ENCODE results near the gene VAV2.
"Not testable (repeated sequence)": the region's sequence is repeated elsewhere in the genome, so short reads cannot be mapped to it uniquely, and the experiment has no call there.

Gene VAV2

DNA sequence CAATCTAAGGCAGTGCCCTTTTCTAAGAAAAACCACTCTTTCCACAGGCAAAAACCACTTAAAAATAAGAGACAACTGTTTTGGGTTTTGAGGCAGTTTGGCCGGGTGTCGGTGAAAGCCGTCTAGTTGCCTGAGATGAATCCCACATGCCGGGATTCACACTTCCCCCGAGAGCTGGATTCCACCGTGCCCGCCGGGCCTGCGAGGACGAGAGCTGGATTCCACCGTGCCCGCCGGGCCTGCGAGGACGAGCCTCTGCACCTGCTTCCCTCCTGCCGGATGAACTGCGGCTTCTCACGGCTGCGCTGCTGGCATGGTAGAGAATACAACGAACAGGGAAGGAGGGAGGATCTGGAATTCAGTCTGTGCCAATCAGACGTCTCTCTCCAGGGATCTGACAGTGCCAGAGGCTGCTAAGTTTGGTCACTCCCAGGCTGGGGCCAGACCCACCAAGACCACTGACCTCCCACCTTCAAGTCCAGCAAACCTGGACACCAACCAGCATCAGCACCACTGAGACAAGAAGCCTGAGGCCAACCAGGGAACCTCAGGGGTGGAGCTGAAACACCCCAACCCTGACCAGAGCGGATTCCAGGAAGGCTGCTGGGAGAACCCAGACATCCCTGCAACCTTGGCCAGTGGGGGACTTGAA, 23.0 kb downstream of the VAV2 start:
- DNase-seq: no peak

DNA sequence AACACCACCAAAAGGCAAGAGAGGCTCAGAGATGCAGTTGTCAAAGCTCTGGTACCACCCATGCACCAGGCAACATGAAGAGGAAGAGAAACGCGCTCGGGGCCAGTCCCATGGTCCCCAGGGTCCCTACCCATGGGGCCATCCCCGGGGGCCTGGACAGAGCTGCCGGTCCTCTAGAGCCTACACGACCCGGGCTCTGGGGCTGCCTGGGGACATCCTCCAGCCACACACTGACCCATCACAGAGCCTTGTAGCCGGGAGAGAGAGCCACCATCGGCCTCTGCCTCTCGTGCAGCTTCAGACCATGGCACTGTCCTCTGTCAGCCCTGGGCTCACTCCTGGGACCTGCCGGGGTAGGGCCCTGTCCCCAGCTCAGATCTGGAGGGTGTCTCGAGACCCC, 23.7 kb downstream of the VAV2 start:
- DNase-seq: no peak

DNA sequence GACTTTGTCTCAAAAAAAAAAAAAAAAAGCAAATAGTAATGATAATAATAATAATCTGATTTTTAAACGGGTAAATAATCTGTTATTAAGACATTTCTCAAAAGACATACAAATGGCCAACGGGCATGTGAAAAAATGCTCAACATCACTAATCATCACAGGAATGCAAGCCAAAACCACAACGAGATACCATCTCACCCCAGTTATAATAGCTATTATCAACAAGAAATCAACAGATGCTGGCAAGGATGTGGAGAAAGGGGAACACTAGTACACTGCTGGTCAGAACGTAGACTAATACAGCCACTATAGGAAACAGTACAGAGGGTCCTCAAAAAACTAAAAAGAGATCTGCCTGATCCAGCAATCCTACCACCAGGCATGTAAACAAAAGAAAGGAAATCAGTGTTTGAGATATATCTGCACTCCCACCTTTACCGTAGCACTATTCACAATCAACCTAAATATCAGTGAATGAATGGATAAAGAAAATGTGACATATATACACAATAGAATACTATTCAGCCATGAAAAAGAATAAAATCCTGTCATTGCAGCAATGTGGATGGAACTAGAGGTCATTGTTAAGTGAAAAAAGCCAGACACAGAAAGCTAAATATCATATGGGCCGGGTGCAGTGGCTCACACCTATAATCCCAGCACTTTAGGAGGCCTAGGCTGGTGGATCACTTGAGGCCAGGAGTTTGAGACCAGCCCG, 24.9 kb downstream of the VAV2 start:
- no peak for DNase-seq

DNA sequence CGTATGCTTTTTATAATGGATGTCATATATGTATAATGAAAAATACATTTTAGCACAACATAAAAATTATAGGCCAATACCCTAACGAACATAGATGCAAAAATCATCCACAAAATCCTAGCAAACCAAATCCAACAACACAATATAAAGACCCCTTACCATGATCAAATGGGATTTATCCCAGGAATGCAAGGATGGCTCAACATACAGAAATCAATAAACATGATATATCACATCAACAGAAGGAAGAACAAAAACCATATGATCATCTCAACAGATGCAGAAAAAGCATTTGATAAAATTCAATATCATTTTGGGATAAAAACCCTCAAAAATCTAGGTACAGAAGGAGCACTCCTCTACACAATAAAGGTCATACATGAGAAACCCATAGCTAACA, 27.7 kb downstream of the VAV2 start:
- no peak for DNase-seq

DNA sequence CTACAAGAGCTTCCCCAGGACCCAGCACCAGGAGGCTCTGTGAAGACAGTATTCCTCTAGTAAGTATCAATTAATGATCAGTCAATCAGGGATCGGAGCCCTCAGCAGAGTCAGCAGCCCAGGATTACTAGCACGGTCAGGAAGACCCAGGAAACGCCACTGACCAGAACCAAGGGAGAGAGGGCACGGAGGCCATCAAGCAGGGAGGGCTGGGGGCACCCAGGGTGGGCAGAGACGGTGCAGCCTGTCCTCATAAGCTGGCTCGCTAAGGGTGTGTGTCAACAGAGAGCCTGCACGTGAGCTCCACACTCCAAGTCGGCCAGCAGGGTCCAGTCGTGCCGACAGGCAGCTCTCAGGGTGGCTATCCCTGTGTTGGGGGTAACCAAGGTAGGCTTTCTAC, 29.0 kb downstream of the VAV2 start:
- DNase-seq: no peak

DNA sequence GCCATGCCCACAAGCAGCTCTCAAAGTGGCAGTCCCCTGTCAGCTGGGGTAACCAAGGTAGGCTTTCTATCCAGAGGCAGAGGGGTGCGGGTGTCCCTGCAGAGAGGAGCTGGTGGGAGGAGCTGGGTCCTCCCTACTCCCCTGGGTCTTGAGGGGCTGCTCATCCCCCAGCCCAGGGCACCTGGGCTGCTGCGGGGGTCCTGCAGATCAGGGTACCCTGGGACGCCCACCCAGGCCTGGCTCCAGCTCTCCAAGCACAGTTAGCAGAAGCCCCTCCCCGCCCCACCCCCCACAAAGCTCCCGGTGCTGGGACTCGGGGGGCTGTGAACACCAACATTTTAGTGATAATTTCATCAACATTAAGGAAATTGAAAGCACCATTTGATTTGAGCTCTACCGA, 29.8 kb downstream of the VAV2 start:
- no peak for DNase-seq

DNA sequence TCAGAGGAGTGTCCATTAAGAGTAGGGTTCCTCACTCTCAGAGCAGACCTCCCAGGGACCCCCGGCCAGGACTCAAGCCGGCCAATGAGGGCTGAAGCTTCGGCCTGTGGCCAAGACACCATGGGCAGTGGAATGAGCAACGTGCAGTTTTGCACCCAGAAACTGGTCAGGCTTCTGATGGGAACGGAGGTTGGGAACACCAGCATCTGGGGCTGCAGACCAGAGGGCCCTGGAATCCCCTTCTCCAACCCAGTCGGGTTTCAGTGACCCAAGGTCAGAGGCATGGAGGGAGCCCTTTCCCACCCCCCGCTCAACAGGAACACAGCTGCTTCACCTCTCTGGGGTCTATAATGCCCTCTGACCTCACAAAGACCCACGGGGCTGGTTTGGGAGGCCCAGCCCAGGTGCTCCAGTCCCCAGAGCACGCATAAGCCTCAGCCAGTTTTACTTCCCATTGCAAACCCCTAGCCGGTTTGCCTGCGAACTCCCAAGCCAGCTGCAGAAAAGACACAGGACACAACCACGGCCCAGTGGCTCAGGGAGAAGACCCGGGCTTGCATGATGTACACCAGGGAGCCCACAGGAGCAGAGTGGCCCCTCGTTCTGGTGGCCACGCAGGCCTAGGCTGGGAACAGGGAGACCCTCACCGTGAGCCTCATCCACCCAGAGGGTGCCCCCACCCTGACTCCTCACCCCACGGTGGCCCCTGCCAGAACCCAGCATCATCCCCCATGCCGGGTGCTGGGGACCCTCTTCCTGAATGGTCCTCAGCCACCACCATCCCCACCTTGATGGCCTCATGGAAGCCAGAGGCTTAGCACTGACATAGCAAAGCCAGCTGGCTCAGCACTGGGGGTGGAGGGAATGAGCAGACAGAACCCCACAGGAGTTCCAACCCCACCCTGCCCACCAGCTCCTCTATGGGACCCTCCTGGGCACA, 30.6 kb downstream of the VAV2 start:
- DNase-seq: no peak

DNA sequence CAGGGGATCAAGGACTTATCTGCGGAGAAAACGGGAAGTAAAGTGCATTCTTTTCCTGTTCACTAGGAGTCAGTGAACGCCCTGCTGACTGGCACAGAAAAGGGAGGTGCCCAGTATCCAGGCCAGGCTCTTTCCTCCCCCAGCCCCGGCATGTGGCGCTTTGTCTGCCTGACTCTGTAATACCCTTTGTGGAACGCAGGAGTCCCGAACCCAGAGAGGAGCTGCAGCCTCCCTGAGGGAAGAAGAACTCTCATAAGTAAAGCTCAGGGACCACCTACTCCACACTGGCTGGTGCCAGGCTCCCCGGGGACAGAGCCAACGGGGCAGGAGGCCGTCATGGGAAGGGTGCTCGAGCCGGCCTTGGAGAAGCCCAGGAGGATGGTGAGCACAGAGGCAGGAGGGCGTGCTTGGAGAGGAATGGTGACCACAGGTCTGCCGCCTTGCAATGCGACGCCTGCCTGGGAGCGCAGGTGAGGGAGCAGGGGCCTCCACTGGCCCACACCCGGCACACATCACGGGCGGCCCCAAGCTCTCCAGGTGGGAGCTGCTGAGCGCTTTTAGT, 31.5 kb downstream of the VAV2 start:
- peak; percentile 65 to 71 for DNase-seq

DNA sequence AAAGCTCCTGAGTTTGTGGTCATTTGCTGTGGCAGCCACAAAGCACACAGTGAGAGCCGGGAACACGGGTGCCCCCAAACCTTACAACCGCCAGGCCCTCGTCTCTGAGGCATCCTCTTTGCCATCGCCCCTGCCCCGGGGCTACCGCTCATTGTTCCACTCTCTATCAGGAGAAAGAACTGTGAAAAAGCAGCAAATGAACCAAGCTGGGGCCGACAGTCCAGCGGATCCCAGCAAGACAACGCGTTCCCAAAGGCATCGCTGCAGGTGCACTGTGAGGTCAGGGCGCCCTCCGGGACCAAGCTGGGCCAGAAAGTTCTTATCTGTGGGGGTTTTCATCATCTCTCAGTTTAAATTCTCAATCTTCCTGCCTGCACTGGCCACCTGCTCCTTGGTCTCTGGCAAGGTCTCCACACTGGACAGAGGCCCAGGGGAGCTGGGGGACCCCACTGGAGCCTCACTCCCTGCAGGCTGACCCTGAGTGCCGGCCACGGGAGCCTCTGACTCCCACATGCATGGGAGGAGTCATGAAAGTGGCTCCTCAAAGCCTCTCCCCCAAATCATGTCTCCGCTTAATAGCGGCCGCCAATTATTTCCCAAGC, 32.1 kb downstream of the VAV2 start:
- no peak for DNase-seq

DNA sequence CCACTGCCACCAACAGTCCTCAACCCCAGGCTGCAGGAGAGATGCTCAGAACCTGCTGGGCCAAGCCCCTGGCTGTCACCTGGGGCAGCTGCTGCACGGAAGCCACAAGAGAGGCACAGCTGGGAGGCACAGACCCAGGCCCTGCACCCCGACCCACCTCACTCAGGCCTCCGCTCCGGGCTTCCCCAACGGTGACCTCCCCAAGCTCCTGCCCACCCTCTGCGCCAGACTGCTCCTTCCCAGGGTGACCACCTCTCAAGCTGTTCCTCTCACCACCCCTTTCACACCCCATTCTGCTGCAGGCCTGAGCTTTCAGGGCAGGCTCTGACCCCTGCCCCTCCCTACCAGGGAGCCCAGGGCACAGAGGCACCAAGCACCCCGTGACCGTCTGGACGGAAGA, 33.0 kb downstream of the VAV2 start:
- DNase-seq: no peak

DNA sequence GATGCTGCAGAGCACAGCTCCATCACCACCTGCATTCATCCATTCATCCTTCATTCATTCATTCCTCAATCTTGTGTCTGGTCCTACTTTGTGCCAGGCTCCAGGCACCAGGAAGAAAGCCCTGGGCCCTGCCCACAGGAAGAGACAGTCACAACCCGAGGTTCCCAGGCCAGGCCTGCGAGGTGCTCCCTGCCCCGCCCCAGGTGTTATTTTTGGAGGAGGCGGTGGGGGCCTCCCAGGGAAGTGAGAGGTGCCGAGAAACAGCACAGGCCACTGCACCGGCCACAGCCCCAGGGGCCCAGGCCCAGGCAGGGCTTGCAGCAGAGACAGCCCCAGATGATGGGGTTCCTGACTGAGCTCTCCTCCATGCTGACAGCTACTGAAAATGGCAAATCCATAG, 33.4 kb downstream of the VAV2 start:
- no peak for DNase-seq

DNA sequence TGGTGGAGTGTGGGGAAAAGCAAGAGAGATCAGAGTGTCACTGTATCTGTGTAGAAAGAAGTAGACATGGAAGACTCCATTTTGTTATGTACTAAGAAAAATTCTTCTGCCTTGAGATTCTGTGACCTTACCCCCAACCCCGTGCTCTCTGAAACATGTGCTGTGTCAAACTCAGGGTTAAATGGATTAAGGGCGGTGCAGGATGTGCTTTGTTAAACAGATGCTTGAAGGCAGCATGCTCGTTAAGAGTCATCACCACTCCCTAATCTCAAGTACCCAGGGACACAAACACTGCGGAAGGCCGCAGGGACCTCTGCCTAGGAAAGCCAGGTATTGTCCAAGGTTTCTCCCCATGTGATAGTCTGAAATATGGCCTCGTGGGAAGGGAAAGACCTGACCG, 34.4 kb downstream of the VAV2 start:
- DNase-seq: not testable (repeated sequence)

DNA sequence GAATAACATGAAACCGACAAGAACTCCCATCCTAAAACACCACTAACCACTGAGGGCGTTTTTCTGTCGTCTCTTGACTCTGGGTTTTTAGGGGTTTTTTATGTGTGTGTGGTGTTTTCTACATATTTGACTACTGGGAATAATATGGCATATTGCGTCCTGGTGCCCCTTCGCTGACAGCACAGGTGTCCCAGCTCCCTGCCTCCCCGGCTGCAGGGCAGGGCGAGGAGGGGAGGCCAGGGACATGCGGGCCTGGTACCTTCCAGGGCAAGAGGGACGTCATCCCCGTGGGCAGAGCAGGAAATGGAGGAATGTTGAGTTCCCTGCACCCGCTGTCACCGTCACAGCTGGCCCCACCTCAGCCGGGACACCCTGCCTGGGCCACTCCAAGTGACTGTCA, 34.8 kb downstream of the VAV2 start:
- peak in 1 of 2 donors; percentile 3 for DNase-seq

DNA sequence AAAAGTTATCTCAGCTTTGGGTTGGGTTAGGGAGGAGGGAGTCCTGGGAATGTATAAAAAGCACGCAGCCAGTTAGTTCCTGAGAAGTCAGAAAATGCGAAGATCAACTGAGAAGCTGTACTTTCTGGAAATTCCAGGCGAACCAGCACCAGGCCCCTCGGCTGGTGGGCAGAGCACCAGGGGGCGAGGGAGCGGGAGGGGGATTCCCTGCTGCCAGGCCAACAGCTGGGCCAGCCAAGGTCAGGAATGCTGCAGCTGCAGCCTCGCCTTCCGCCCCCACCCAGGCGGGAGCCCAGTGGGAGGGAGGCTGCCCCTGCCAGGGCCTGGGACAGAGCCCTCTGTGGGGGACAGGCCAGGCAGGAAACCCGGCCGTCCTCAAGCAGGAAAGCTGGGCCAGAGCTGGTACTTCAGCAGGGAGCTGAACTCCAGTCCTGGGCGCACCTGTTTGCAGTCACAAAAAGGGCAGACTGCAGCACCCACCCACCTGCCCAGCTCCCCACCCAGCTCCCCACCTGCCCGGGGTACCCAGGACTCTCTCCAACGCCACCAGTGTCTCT, 35.5 kb downstream of the VAV2 start:
- peak; percentile 35 to 73 for DNase-seq

DNA sequence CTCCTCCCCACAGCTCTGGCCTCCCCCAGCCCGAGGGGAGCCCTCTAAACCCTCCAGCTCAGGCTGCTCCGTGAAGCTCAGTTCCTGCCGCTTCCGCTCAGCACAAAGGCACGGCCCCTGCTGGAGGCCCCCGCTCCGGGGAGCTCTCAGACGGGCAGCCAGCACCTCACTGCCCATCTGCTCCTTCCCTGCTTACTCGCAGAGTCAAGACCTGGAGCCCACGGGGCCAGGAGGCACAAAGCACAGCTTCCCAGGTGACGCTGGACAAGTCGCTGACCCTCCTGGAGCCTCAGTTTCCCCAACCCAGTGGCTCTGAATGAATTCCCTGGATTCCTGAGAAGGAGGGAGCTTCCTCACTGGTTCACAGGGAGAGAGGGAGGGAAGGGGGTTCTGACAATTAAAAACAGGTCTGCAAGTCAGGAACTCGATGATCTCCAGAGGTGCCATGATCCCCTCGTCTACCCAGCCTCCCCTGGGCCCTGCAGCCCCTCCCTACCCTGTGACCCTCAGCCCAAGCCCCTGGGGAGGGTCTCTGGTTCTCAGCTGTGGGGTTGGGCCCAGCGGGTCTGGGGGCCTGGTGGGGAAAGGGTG, 36.2 kb downstream of the VAV2 start:
- DNase-seq: no peak

DNA sequence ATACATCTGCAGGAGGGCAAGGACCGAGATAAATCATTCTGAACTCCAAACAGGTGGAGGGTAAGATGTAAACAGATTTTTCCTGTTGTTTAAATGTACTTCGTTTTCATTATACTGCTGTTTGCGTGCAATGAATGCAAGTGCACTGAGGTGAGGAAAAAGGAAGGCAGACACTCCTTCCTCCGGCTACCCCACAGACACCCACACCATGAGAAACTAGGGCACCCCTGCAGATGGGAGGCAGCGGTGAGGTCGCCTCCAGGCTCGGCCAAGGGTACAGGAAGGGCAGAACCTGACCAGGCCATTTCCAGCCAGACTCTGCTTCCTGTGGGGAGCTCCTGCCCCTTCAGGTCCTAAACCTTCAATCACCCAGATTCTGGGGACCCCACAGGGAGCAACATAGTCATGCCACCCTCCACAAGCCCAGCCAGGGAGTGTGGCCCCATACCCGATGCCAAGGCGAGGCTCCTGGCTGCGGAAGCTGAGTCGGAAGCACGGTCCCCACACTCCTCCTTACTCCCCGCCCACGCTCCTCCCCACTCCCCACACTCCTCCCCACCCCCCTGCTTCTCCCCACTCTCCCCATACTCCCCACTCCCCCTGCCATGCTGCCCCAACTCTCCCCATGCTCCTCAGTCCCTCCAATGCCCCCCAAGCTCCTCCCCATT, 37.1 kb downstream of the VAV2 start:
- no peak for DNase-seq

DNA sequence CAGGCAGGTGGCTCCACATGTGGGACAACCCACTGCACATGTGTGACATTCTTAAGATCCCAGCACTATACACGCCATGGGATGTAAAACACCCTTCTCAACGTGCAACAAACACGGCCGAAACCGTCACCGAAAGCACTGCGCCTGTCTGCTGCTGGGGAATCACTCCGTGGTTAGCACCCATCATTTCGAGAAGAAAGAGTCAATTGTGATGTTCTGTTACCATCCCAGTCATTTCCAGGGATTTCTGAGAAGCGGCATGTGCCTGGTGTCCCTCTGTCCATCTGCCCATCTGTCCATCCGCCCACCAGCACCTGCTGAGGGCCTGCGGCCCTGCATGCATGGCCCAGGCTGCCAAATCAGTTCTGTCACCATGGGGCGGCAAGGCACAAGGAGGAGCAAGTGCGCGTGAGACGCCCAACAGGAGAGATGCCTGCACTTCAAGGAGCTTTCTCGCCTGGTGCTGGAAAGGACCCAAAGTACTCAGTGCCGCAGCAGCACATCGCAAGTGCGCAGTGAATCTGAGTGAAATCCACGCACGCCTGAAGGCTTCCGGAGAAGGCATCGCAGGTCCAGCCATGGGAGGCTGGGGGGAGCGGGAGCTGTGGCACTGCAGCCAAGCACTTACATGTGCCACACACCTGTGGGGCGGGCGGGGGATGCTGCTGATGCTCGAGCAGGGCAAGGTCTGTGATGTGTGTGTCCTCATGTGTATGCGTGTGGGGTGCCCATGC, 38.0 kb downstream of the VAV2 start:
- DNase-seq: no peak

DNA sequence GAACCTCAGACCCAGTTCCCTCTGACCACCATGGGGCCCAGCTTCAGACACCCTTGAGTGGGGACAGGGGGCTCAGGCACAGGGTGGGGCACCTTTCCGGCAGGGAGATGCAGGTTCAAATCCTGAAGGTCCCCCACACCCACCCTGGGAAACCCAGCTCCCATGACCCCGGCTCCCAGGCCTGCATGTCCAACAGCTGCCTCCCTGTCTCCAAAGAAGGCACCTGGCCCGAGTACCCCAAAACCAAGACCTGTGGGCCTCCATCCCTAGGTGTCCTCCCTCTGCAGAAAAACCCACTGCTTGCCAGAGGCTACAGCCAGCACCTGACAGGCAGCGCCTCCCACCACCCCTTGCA, 38.5 kb downstream of the VAV2 start:
- no peak for DNase-seq

DNA sequence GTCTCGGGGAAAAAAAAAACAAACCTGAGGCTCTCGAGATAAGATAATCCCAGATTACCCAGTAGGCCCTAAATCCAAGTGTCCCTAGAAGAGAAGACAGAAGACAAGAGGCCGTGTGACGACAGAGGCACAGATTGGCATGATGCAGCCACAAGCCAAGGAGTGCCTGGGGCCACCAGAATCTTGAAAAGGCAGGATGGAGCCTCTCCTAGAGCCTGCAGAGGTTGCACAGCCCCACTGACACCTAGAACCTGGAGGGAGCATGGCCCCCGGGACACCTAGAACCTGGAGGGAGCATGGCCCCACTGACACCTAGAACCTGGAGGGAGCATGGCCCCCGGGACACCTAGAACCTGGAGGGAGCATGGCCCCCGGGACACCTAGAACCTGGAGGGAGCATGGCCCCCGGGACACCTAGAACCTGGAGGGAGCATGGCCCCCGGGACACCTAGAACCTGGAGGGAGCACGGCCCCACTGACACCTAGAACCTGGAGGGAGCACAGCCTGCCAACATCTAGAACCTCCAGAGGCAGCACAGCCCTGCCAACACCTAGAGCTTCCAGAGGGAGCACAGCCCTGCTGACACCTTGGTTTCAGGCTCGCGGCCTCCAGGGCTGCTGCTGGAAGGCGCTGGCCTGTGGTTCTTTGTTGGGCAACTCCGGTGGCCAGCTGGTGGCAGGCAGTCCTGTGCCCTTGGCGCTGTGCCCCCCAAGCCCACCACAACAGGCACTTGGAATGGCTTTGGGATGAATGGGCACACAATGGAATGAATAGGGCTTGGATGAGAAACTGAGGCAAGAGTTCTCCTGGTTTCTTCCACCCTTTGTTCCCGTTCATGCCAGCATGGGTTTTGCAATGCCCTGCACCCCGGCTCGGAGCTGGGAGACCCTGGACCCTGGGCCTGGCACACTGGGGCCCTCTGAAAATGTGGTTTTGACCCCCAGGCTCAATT, 39.2 kb downstream of the VAV2 start:
- DNase-seq: no peak

DNA sequence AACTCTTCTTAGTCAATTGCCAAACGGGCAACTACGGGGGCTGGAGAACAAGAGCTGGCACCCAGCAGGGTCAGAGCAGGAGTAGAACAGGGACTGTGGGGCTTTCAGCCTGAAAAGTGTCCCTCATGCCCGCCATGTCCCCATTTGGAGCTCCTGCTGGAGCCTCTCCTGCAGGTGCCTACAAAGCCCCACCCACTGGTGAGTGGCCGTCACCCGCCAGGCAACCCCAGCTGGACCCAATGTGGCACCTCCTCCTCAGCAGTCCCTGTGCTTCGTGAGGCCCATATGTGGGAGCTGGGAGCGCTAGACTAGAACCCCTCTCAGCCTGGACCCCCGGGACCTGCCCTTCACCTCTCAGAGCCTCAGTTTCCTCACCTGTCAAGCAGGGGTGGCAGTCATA, 40.9 kb downstream of the VAV2 start:
- DNase-seq: no peak
